Tibial nerve (tissue), 4 donors: ENCODE results near the gene L3MBTL4.

ENCODE experiments used
- CTCF ChIP-seq, 5 experiments: fragments of 200-600 bp in 3 of 5; fragments of 450-650 bp in 2 of 5; sonication (generic) in 3 of 5; IDR thresholded peaks; one replicate each; pipeline ENCODE4 v1.5.1; 2016 to 2019; ENCODE audit warnings: antibody characterized with exemption in 5 of 5, mild to moderate bottlenecking in 3 of 5, moderate library complexity in 2 of 5
- EP300 ChIP-seq, 2 donors: sonication (generic); formaldehyde crosslinking; IDR thresholded peaks; one replicate each; pipeline ENCODE4 v1.6.1; 2017; ENCODE audit warnings: antibody characterized with exemption in 2 of 2, mild to moderate bottlenecking in 1 of 2
- POLR2A ChIP-seq, 2 donors: fragments of 450-650 bp; IDR thresholded peaks; one replicate each; pipeline ENCODE4 v1.6.1; 2017; ENCODE audit warnings: antibody characterized with exemption in 2 of 2, mild to moderate bottlenecking in 2 of 2, moderate library complexity in 2 of 2

- TF ChIP-seq CTCF (IDR thresholded peaks at IDR 0.05) (no peak), EP300 (IDR thresholded peaks at IDR 0.05) (no peak), POLR2A (IDR thresholded peaks at IDR 0.05) (no peak)
Measured at GRCh38 chr18:6156446-6156845, 258.3 kb downstream of the L3MBTL4 start.
